K562 (cell line): ENCODE measurements around the gene KPNA4. TPM values are rescaled to one million over a fixed set of nuclear protein-coding genes. Genes with fewer than 3 reads are reported as not detected.

ENCODE experiments used
- ATAC-seq: fragments of 200-7000 bp; cut with Tn5 transposase; 3 replicates; pipeline ENCODE4 v1.9.1; 2020; ENCODE audit warnings: moderate library complexity
- BruUV-seq: library from RNA; stranded (reverse); fragments of 400-500 nt; replicated peaks from 2 replicates; lab custom pipeline; 2021; lab: Mats Ljungman, UMichigan
- CTCF ChIA-PET: fragments of 300-600 bp; formaldehyde crosslinking; extraction: SDS; loops from one replicate; lab custom pipeline; 2021; ENCODE audit warnings: low intra/inter-chr PET ratio; lab: Yijun Ruan, JAX
- POLR2A ChIA-PET: fragments of 300-600, 350-650 bp; sonication (Branson Sonifier 250); formaldehyde crosslinking; extraction: SDS; loops from one replicate; lab custom pipeline; 2021; ENCODE audit warnings: antibody characterized with exemption, inconsistent platforms; lab: Yijun Ruan, JAX
- DNase-seq, 4 experiments: peaks; one replicate each; pipeline versions ENCODE4 v3.0.0 to v3.0.0-alpha.2; 2011 to 2018; ENCODE audit warnings: low spot score in 3 of 4, mixed read lengths in 3 of 4; ENCODE audit errors: extremely low read depth in 1 of 4
- FAIRE-seq: peaks from 2 replicates; lab custom pipeline; 2011; peaks lifted over from hg19 to GRCh38; lab: Jason Lieb, UNC
- H2AFZ ChIP-seq: 2 replicates; pipeline ENCODE4 v1.6.0; 2011; ENCODE audit warnings: low read depth, low read length, control low read depth, inconsistent platforms
- H3K27ac ChIP-seq: fragments of 200-600 bp; 3 replicates; pipeline ENCODE4 v1.8.0; 2011; ENCODE audit warnings: low read depth, mild to moderate bottlenecking, control low read depth, inconsistent platforms, low read length, moderate library complexity, mixed read lengths; ENCODE audit errors: extremely low read depth
- H3K27me3 ChIP-seq, 2 experiments: fragments of 300-600 bp in 1 of 2; 2 replicates in 1 of 2; 3 replicates in 1 of 2; pipeline versions ENCODE4 v1.6.0 to v1.8.0; 2011; ENCODE audit warnings: inconsistent platforms in 2 of 2, low read length in 2 of 2, mild to moderate bottlenecking in 1 of 2, mixed read lengths in 1 of 2, moderate library complexity in 1 of 2; ENCODE audit not compliant: control insufficient read depth in 2 of 2, insufficient read depth in 2 of 2
- H3K36me3 ChIP-seq: fragments of 300-600 bp; 3 replicates; pipeline ENCODE4 v1.8.0; 2011; ENCODE audit warnings: mild to moderate bottlenecking, low read length, inconsistent platforms; ENCODE audit not compliant: control insufficient read depth, insufficient read depth
- H3K4me1 ChIP-seq, 2 experiments: fragments of 200-600 bp in 1 of 2; replicated peaks in 1 of 2; 2 replicates in 1 of 2; 3 replicates in 1 of 2; pipeline versions ENCODE4 v1.5.1 to v1.8.0; 2011; ENCODE audit warnings: inconsistent platforms in 2 of 2, low read length in 2 of 2, mild to moderate bottlenecking in 1 of 2, mixed read lengths in 1 of 2, moderate library complexity in 1 of 2; ENCODE audit not compliant: control insufficient read depth in 2 of 2, insufficient read depth in 2 of 2
- H3K4me2 ChIP-seq: 2 replicates; pipeline ENCODE4 v1.6.1; 2011; ENCODE audit warnings: low read length, control low read depth, inconsistent platforms, mixed read lengths; ENCODE audit not compliant: insufficient read depth
- H3K4me3 ChIP-seq: fragments of 200-600 bp; sonication (generic), shearing (Covaris generic); 2 replicates; pipeline ENCODE4 v1.5.1; 2016; ENCODE audit warnings: control low read depth, inconsistent platforms
- H3K79me2 ChIP-seq: fragments of 200-600 bp; 3 replicates; pipeline ENCODE4 v1.8.0; 2011; ENCODE audit warnings: low read length, inconsistent platforms; ENCODE audit not compliant: control insufficient read depth, insufficient read depth
- H3K9ac ChIP-seq, 2 experiments: 2 replicates each; pipeline versions ENCODE4 v1.6.0 to v1.6.1; 2011; ENCODE audit warnings: low read depth in 2 of 2, low read length in 2 of 2, control low read depth in 1 of 2, inconsistent platforms in 1 of 2, mild to moderate bottlenecking in 1 of 2, mixed read lengths in 1 of 2; ENCODE audit not compliant: insufficient read depth in 1 of 2
- H3K9me1 ChIP-seq: one replicate; pipeline ENCODE4 v1.6.0; 2011; ENCODE audit warnings: inconsistent platforms, mild to moderate bottlenecking, low read length, moderate library complexity; ENCODE audit not compliant: control insufficient read depth, insufficient read depth
- H3K9me3 ChIP-seq: replicated peaks from 2 replicates; pipeline ENCODE4 v1.5.1; 2011; ENCODE audit warnings: low read depth, low read length, inconsistent platforms; ENCODE audit not compliant: control insufficient read depth, insufficient read depth
- H4K20me1 ChIP-seq: replicated peaks from 2 replicates; pipeline ENCODE4 v1.6.1; 2011; ENCODE audit warnings: low read length, inconsistent platforms, mixed read lengths; ENCODE audit not compliant: control insufficient read depth, insufficient read depth
- CEBPB ChIP-seq: fragments of 450-650 bp; IDR thresholded peaks from 2 replicates; pipeline ENCODE4 v1.6.1; 2016; ENCODE audit warnings: missing genetic modification characterization, missing compliant biosample characterization
- FIP1L1 ChIP-seq: fragments of 200-400 bp; formaldehyde crosslinking; IDR thresholded peaks from 2 replicates; pipeline ENCODE4 v1.6.1; 2018; ENCODE audit warnings: mild to moderate bottlenecking, low read depth, low read length; ENCODE audit not compliant: poor library complexity, severe bottlenecking
- FOXJ2 ChIP-seq: fragments of 200-800 bp; sonication (Bioruptor generic); IDR thresholded peaks from 2 replicates; pipeline ENCODE4 v1.6.1; 2016; ENCODE audit warnings: missing genetic modification characterization, missing compliant biosample characterization
- GTF2E2 ChIP-seq: fragments of 200-800 bp; sonication (Bioruptor generic); IDR thresholded peaks from 2 replicates; pipeline ENCODE4 v1.6.1; 2016; ENCODE audit warnings: missing genetic modification characterization, missing compliant biosample characterization
- KAT2B ChIP-seq: IDR thresholded peaks from one replicate; pipeline ENCODE4 v1.6.1; 2012; ENCODE audit warnings: low read depth, mild to moderate bottlenecking, control low read depth, inconsistent platforms, low read length, moderate library complexity
- NELFE ChIP-seq: IDR thresholded peaks from 2 replicates; pipeline ENCODE4 v1.6.1; 2011; ENCODE audit warnings: mild to moderate bottlenecking; ENCODE audit not compliant: insufficient read depth, insufficient read length
- PHF20 ChIP-seq: fragments of 450-650 bp; IDR thresholded peaks from 2 replicates; pipeline ENCODE4 v1.6.1; 2018; ENCODE audit not compliant: partially characterized antibody
- POLR3A ChIP-seq: IDR thresholded peaks from 2 replicates; pipeline ENCODE4 v1.6.1; 2011; ENCODE audit warnings: borderline replicate concordance, mild to moderate bottlenecking, moderate library complexity; ENCODE audit not compliant: insufficient read length, insufficient read depth; ENCODE audit errors: extremely low read depth
- SIN3B ChIP-seq: fragments of 450-650 bp; IDR thresholded peaks from 2 replicates; pipeline ENCODE4 v1.6.1; 2017; ENCODE audit warnings: low read depth, mild to moderate bottlenecking, moderate library complexity
- TCF3 ChIP-seq: sonication (generic); formaldehyde crosslinking; IDR thresholded peaks from 2 replicates; pipeline ENCODE4 v1.4.0; 2020; ENCODE audit warnings: mild to moderate bottlenecking, missing genetic modification reagents
- TFAM ChIP-seq: fragments of 250-450 bp; sonication (Bioruptor Pico); conservative IDR thresholded peaks from 2 replicates; pipeline ENCODE4 v1.5.0; 2021; ENCODE audit warnings: mild to moderate bottlenecking, moderate library complexity
- ZNF717 ChIP-seq: fragments of 250-450 bp; sonication (Bioruptor Pico); IDR thresholded peaks from 2 replicates; pipeline ENCODE4 v1.5.0; 2021
- in situ Hi-C: fragments of 300-500 bp; cut with MboI; formaldehyde crosslinking; loops from 4 replicates; pipeline ENCODE4 v1.15.0; 2018; ENCODE audit warnings: inconsistent platforms, mixed read lengths
- intact Hi-C: fragments of 100-400 bp; cut with micrococcal nuclease; formaldehyde crosslinking; loops from 2 replicates; pipeline ENCODE4 v1.14.2; 2022
- polyA plus RNA-seq, 8 experiments: library from polyadenylated mRNA; depleted of rRNA in 4 of 8; stranded (reverse) in 5 of 8; unstranded in 3 of 8; fragments of >200 nt; fragmentation: Nextera tagmentation in 2 of 8; fragmentation: Illumina TruSeq in 1 of 8; extraction: Ambion mirVana in 2 of 8; extraction: Trizol in 1 of 8; gene quantifications; 2 replicates each; pipeline versions ENCODE4 v1.2.1 to v1.2.3, GENCODE V29; 2011 to 2014; ENCODE audit warnings: inconsistent platforms in 1 of 8, missing spikeins in 1 of 8
- total RNA-seq, 7 experiments: library from RNA; depleted of rRNA in 6 of 7; stranded (reverse); fragments of >200 nt in 6 of 7; fragmentation: Illumina TruSeq in 2 of 7; extraction: Trizol in 2 of 7; gene quantifications; 2 replicates each; pipeline versions ENCODE4 v1.2.1 to v1.2.3, GENCODE V29; 2011 to 2021; ENCODE audit warnings: low replicate concordance in 1 of 7
- TF ChIP-seq, protein P1 (sequence below): fragments of 450-650 bp; formaldehyde crosslinking; IDR thresholded peaks from 2 replicates; pipeline ENCODE4 v1.4.0; 2022; ENCODE audit warnings: missing genetic modification characterization
- TF ChIP-seq, protein P2 (sequence below), 3 experiments: fragments of 200-800 bp in 1 of 3; fragments of 250-450 bp in 1 of 3; fragments of 450-650 bp in 1 of 3; sonication (Bioruptor Pico) in 1 of 3; sonication (Bioruptor generic) in 1 of 3; formaldehyde crosslinking in 1 of 3; IDR thresholded peaks; 2 replicates each; pipeline versions ENCODE4 v1.6.1 to v1.8.0; 2016 to 2022; ENCODE audit warnings: mild to moderate bottlenecking in 2 of 3, missing genetic modification characterization in 2 of 3, missing compliant biosample characterization in 1 of 3, moderate library complexity in 1 of 3
- TF ChIP-seq, protein P3 (sequence below): fragments of 200-800 bp; sonication (Bioruptor generic); IDR thresholded peaks from 2 replicates; pipeline ENCODE4 v1.6.1; 2017; ENCODE audit warnings: missing genetic modification characterization, missing compliant biosample characterization

The KPNA4 gene
- total and polyA plus RNA-seq, 9 of the 15 experiments (the other 6 are each of a cell fraction or from before 2014, with no cell fraction given): 13.9 to 66.6 (median 34.5) TPM

DNA sequence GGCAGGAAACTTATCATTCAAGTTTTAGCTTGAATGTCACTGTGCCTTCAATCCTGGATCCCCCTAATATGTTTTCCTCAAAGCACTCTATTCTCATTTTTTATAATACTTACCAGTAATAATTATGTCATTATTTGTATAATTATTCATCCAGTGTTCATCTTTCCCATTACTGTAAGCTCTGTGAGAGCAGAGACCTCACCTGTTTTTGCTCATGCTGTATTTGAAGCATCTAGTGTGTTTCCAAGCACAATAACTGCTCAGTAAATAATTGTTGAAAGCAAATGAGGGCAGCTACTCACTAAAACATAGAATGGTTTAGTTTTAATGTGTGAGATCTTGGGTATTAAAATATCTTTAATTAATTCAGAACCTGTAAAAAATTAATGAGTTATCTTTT, 36.9 kb upstream of the KPNA4 start:
- no peaks in the 10 kb centered on the region for H3K9me3 ChIP-seq
- BruUV-seq: no TSS peak
- no peaks in the 10 kb centered on the region for H3K27me3 ChIP-seq
- H3K4me1 ChIP-seq: no peaks in the 10 kb centered on the region
- intact Hi-C loops (no loop called here), in situ Hi-C loops (no loop called here)
- ATAC-seq: no peak
- H3K9me1 ChIP-seq: no peaks in the 10 kb centered on the region
- H3K27ac ChIP-seq: no peak overlapping the region
- no peak overlapping the region for H3K4me2 ChIP-seq
- FAIRE-seq: no peak
- H3K4me3 ChIP-seq: no peak overlapping the region
- no peak overlapping the region for H3K9ac ChIP-seq
- no peaks in the 10 kb centered on the region for H3K79me2 ChIP-seq
- no peak overlapping the region for H2AFZ ChIP-seq
- ChIA-PET CTCF (no interaction called here), POLR2A (interaction anchor here (0.5 to 0.6 kb wide), 2 partner anchors 13 to 422 kb away, joined by 3 read pairs; no protein-coding TSS in a partner anchor)
- no peaks in the 10 kb centered on the region for H4K20me1 ChIP-seq
- no peak for DNase-seq
- H3K36me3 ChIP-seq: no peaks in the 10 kb centered on the region
- TF ChIP-seq SIN3B (no peak), FIP1L1 (no peak), PHF20 (no peak), TFAM (CRISPR knock-in tag) (no peak), NELFE (no peak), TCF3 (CRISPR knock-in tag) (no peak), CEBPB (tag) (no peak), FOXJ2 (no peak), GTF2E2 (tag) (no peak), KAT2B (no peak), ZNF717 (CRISPR knock-in tag) (no peak), POLR3A (no peak)
- TF ChIP-seq, protein P1, sequence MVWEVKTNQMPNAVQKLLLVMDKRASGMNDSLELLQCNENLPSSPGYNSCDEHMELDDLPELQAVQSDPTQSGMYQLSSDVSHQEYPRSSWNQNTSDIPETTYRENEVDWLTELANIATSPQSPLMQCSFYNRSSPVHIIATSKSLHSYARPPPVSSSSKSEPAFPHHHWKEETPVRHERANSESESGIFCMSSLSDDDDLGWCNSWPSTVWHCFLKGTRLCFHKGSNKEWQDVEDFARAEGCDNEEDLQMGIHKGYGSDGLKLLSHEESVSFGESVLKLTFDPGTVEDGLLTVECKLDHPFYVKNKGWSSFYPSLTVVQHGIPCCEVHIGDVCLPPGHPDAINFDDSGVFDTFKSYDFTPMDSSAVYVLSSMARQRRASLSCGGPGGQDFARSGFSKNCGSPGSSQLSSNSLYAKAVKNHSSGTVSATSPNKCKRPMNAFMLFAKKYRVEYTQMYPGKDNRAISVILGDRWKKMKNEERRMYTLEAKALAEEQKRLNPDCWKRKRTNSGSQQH (CRISPR knock-in tag): no peak
- TF ChIP-seq, protein P2, sequence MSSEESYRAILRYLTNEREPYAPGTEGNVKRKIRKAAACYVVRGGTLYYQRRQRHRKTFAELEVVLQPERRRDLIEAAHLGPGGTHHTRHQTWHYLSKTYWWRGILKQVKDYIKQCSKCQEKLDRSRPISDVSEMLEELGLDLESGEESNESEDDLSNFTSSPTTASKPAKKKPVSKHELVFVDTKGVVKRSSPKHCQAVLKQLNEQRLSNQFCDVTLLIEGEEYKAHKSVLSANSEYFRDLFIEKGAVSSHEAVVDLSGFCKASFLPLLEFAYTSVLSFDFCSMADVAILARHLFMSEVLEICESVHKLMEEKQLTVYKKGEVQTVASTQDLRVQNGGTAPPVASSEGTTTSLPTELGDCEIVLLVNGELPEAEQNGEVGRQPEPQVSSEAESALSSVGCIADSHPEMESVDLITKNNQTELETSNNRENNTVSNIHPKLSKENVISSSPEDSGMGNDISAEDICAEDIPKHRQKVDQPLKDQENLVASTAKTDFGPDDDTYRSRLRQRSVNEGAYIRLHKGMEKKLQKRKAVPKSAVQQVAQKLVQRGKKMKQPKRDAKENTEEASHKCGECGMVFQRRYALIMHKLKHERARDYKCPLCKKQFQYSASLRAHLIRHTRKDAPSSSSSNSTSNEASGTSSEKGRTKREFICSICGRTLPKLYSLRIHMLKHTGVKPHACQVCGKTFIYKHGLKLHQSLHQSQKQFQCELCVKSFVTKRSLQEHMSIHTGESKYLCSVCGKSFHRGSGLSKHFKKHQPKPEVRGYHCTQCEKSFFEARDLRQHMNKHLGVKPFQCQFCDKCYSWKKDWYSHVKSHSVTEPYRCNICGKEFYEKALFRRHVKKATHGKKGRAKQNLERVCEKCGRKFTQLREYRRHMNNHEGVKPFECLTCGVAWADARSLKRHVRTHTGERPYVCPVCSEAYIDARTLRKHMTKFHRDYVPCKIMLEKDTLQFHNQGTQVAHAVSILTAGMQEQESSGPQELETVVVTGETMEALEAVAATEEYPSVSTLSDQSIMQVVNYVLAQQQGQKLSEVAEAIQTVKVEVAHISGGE (CRISPR knock-in tag; IDR thresholded peaks at IDR 0.05): no peak
- TF ChIP-seq, protein P3, sequence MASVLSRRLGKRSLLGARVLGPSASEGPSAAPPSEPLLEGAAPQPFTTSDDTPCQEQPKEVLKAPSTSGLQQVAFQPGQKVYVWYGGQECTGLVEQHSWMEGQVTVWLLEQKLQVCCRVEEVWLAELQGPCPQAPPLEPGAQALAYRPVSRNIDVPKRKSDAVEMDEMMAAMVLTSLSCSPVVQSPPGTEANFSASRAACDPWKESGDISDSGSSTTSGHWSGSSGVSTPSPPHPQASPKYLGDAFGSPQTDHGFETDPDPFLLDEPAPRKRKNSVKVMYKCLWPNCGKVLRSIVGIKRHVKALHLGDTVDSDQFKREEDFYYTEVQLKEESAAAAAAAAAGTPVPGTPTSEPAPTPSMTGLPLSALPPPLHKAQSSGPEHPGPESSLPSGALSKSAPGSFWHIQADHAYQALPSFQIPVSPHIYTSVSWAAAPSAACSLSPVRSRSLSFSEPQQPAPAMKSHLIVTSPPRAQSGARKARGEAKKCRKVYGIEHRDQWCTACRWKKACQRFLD (CRISPR knock-in tag): no peak
